ENCODE data around the gene PBX3.

The PBX3 gene

DNA sequence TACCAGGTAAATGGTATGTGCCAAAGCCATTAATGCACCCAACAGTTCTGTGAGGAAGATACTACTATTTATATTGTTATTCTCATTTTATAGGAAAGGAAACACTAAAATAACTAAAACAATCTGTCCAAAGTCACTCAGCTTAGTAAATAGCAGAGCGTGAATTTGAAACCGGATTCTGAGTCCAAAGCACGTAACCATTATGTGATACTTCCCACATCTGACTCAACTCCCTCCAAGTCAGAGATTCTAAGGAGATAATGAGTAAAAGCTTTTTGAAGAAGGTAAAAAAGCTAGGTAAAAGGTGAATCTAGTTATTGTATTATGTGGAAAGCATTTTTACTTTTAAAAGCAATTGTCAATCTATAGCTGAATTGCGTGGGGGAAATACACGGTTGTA lies 208.9 kb downstream of the PBX3 start:
- DNase-seq (ENCODE audit: low read depth, low spot score) = no peak

DNA sequence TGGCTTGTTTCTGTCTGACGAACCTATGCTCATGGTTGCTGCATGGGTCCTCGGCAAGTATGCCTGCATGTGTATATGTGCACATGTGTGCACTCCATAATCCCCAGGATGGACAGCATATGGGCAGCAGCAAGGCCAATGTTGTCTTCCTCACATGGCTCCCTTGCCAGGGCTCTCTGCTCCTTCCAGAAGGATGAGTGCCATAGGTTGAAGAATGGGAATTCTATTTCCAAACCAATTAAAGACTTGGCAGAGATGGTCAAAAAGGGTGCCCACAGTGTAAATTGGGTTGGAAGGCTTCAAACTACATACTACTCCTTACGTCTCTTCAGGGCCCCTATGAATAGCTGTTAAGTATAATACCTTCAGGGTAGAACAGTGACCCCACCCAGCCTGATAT lies 212.1 kb downstream of the PBX3 start:
- no peak for DNase-seq (ENCODE audit: low read depth, low spot score)
- H3K4me3 ChIP-seq (ENCODE audit: low read length) = no peak overlapping the region

More for the DNA sequence above, 208.9 kb downstream of the PBX3 start:
- no peak overlapping the region for H3K4me3 ChIP-seq (ENCODE audit: low read length)

DNA sequence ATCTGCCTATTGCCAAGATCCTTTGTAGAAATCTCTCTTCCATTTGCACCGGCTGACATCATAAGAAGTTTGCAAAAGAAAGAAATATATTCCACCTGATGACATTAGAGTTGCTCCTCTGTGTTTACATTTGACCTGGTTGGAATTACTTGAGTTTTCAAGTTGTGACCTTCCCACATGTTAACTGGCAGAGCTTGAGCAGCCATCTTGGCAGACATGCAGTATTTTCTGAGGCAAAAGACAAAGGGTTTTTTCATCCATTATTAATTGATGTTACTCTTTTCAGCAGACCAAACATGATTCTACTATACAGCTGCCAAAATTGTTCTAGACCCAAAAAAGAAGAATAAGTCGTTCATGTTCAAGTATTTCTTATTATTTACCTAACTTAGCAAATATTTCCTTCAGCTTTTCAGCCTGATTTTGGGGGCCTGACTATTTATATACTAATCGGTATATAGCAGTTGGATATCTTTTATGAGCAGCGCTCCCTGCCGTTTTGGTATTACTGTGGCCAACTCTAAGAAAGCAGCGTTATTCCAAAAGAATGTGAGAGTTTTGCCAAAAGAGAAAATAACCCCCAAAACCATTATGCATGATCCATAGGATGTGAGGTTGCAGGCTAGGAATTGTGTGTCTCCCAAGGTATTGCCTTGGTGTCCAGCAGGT lies 212.9 kb downstream of the PBX3 start:
- DNase-seq (ENCODE audit: low read depth, low spot score) = no peak

DNA sequence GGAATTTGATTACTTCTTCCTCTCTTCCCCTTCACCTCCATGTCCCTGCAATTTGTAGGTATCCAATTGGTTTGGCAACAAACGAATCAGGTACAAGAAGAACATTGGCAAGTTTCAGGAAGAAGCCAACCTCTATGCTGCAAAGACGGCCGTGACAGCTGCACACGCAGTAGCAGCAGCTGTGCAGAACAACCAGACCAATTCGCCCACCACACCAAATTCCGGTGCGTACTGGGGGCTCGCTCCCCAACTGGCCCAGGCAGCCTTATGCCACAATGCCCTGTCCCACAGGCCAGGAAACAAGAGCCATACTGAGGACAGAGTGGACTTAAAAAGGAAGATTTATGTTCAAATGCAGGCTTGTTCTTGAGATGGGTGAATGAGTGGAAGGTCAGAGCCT lies 213.5 kb downstream of the PBX3 start:
- no peak overlapping the region for H3K4me3 ChIP-seq (ENCODE audit: low read length)
- DNase-seq (ENCODE audit: low read depth, low spot score) = no peak

More for the DNA sequence above, 212.9 kb downstream of the PBX3 start:
- H3K4me3 ChIP-seq (ENCODE audit: low read length) = no peak overlapping the region

DNA sequence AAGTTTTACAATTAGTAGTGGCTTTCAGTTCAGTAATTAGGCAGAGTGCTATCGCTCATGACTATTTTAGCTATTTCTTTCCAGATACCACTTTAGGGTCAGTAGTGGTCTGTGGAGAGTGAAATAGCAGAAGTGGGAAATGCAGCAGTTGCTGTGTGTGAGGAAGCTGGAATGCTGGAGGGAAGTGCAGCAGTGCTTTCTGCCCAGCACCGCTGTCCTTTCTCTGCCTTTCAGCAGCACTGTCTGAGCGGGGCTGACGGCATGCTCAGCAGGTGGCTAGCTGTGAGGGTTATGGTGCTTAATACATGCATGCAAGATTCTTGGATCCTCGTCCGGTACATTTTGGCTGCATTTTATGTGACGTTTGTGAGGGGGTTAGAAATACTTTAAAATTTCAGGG lies 213.9 kb downstream of the PBX3 start:
- no peak for DNase-seq (ENCODE audit: low read depth, low spot score)
- no peak overlapping the region for H3K4me3 ChIP-seq (ENCODE audit: low read length)

DNA sequence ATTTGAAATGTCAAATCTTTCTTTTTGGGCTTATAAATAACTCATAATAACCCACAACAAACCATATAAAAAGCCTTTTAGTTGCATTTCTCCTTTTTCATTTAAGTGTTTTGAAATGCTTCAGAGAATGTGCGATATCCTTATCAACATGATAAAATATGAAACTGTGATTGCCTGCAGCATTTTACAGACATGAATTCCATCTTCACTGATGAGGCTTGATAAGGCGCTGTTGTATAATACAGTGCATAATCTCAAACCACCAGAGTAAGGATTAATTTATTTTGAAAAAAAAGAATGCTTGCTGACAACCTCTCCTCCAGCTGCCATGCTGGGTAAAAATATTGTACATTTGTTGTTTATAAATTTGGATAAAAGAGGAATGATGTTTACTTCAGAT lies 216.8 kb downstream of the PBX3 start:
- H3K4me3 ChIP-seq (ENCODE audit: low read length) = no peak overlapping the region
- DNase-seq (ENCODE audit: low read depth, low spot score) = no peak

DNA sequence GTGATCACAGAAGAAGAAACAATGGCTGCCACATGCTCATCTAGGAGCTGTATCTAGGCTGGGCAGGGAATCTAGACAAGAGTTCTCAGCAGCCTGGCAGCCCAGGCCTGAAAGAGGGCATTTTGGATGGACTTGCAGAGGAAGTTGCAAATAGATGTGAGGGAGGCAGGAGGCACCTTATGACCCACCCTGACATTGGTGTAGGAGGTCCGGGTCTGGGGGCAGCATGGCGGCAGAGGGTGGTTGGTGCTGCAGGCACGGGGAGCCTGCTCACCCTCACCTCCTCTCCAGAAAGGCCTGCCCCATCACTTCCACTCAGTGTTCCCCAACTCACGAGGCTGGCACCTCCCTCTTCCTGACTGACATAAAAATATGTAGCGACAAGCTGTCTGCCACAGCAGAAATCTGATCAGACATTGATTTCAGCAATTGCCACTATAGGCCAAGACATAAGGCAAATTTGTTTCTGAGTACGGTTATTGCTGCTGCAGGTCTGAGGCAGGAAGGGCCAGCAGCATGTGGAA lies 217.6 kb downstream of the PBX3 start:
- H3K4me3 ChIP-seq (ENCODE audit: low read length) = no peak overlapping the region
- no peak for DNase-seq (ENCODE audit: low read depth, low spot score)

DNA sequence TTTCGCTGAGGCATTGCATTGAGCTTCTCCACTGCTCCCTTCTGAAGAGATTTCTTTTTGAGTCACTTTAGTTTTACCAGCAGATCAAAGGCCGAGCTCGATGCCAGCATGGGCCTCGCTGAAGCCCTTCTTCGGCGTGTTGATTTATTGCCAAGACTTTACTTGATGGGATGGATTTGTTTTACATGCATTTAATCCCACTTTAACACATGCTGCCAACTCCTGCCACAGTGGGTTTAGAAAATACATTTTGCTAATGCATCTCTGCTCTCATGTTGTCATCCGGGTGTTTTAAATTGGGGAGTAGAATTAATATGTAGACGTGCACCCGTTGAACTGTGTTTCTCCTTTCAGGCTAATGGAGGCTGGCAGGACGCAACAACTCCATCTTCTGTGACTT lies 218.3 kb downstream of the PBX3 start:
- no peak overlapping the region for H3K4me3 ChIP-seq (ENCODE audit: low read length)
- no peak for DNase-seq (ENCODE audit: low read depth, low spot score)

DNA sequence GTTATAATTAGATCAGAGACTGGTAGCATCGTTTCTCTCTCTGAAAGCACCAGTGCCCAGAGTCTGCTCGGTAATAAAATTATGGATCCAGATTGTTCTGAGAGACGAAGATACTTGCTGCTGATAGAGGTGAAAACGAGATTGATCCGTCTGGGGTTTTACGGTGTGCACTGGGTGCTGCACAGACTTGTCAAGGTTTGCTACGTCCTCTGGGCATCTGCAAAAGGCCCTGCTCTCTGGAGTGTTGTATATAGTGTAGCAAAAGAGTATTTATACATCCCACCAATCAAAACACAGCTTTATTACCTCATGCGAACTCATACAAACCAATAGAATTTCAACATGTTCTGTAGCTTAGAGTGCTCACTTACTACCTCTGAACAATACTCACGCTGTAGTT lies 219.3 kb downstream of the PBX3 start:
- no peak overlapping the region for H3K4me3 ChIP-seq (ENCODE audit: low read length)
- no peak for DNase-seq (ENCODE audit: low read depth, low spot score)

DNA sequence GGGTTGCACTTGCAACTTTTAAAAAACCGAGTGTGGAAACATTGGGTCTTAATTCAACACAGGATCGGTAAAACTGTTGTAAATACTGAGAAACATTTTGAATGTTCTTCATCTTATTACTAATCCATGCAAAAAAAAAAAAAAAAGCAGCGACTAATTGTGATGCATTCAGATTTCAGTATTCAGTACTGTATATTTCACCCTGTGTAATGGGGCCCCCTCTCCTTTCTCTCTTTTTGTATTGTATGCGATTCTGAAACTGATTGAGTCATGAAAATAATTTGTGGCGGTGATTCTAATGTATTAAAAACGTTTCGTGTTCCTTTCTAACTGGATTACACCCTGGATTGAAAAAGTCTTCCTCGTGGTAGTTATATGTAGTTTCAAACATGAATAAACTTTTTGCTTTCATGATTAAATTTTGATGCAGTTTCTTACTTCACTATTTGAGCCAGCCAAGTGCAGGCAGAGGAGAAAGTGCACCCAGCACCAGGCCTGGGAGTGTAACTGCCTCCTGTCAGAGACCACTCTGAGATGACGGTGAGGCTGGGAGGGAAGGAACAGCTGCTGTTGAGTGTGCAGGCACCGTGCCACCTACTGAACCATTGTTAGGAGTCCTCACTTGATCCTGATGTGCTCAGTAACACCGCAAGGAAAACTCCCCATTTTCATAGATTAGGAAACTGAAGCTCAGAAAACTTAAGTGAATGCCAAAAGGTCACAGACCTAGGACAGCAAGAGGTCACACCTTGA lies 220.0 kb downstream of the PBX3 start:
- DNase-seq (ENCODE audit: low read depth, low spot score) = no peak

DNA sequence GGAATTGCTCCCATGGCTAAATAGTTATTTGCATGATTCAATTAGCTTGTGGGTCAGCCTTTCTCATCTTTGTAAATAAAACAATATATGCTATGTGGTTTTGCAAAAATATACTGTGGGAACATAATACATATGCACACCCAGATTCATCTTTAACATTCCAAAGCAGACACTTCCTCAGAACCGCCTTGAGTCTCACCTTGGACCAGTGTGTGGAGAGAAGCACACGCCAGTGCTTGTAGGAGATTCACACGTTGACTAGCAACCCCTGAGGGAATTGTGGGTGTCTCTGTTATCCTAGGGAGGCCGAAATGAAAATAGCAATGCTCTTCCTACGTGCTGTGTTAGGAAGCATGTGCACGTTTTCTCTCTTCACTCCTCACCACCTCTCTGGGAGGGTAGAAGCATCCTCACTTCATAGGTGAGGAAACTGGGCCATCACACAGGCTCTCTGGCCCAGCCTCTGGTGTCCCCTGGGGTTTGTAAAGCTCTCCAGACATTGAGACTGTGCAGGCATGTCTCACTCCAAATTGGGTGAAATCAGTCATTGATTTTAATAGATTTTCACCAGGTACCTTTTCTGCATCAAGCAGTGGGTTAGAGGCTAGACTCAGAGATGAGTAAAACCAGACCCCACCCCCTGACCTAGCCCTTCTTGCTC lies 221.7 kb downstream of the PBX3 start:
- H3K4me3 ChIP-seq (ENCODE audit: low read length) = no peak overlapping the region
- DNase-seq (ENCODE audit: low read depth, low spot score) = no peak

More for the DNA sequence above, 220.0 kb downstream of the PBX3 start:
- no peak overlapping the region for H3K4me3 ChIP-seq (ENCODE audit: low read length)

DNA sequence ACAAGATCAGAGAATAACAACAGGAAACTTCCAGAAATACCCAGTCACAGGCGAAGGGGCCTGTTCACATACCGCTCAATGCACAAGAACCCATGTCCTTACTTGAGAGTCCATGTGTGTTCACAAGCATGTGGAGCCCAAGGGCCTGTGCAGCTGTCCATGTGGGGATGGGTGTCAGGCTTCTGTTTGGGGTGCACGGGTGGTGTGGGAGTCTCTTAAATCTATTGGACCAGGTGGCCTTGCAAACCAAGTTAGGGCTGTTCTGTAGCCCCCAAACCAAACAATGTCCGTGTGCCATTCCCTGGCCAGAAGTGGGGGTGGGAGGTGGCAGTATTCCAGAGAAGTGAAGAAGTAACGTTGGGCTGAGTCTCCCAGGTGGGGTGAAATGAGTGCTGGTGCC lies 222.3 kb downstream of the PBX3 start:
- H3K4me3 ChIP-seq (ENCODE audit: low read length) = no peak overlapping the region
- DNase-seq (ENCODE audit: low read depth, low spot score) = no peak

DNA sequence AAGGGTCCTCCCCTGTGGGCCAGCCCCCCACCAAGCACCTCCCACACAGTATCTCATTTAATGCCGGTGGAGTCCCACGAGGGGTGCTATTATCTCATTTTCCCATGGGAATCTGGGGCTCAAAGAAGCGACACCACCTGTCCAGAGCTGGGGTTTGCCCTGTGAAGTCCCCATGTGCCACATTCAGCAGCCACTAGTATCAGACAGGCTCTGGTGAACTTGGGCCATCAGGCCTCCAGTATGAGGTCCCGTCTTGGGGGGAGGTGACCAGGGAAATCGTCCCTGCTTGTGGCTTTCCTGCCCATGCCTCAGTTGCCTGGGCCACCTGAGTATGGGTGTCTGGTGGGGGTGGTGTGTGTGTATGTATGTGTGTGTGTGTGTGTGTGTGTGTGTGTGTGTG lies 222.7 kb downstream of the PBX3 start:
- no peak for DNase-seq (ENCODE audit: low read depth, low spot score)
- H3K4me3 ChIP-seq (ENCODE audit: low read length) = no peak overlapping the region

DNA sequence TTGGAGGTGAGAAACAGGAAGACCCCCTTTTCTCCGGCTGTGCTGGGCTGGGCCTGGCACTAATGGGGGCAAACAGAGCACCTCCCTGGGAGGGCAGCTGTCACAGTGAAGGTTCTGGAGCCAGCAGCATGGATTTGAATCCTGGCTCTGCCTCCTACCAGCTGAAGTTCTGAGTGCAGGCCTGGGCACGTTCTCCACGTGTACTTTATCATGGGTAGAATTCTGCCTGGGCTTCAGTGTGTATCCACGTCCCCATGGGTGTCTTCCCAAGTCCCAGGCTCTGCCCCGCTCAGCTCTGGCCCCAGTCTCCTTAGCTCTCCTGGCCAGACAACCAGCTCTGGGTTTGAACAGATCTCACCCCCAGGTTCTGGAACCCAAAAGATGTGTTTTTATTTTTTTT lies 223.2 kb downstream of the PBX3 start:
- no peak for DNase-seq (ENCODE audit: low read depth, low spot score)
- H3K4me3 ChIP-seq (ENCODE audit: low read length) = no peak overlapping the region

DNA sequence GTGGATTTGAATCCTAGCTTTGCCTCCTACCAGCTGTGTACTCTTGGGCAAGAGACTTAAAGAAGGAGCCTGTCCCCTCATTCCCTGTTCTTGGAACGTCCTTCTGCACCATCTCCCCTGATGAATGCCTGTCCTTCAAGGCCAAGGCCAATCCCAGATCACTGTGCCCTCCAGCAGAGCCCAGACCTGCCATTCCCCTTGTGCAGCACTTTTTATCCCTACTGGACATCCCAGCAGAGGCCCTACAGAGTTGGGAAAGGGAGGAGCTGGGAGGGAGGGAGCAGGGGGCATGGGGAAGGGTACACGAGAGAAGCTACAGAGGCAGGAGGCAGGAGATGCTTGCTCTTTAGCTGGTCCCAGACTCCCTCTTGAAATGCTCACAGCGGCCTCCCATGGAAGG lies 223.9 kb downstream of the PBX3 start:
- no peak for DNase-seq (ENCODE audit: low read depth, low spot score)
- no peak overlapping the region for H3K4me3 ChIP-seq (ENCODE audit: low read length)

DNA sequence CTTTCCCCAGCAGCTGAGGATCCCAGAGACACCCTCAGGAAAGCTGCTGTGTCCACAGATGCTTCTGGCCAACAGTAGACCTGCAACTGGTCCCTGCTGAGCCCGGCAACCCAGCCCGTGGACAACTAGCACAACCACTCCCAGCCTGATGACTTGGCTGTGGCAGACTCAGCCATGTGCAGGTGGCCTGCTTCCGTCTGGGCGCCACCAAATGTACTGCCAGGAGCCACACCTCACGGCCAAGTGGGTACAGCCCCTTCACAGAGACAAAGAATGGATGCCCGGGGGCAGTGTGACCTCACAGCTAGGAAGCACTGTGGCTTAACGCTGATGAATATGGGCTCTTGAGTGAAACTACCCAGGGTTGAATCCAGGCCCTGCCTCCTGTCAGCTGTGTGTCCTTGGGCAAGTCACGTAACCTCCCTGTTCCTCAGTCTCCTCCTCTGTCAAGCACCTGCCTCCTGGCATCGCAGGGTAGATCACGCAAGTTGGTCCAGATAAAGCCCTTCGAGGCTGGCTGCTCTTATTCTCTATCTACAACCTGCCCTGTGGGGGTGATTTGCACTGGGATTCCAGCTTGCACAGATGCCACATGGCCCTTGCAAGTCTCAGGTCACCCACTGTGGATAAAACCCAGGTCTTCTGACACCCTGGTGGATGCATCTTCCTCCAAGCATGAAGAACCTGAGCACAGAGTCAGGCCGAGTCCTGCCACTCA lies 225.0 kb downstream of the PBX3 start:
- no peak for DNase-seq (ENCODE audit: low read depth, low spot score)
- H3K4me3 ChIP-seq (ENCODE audit: low read length) = no peak overlapping the region

DNA sequence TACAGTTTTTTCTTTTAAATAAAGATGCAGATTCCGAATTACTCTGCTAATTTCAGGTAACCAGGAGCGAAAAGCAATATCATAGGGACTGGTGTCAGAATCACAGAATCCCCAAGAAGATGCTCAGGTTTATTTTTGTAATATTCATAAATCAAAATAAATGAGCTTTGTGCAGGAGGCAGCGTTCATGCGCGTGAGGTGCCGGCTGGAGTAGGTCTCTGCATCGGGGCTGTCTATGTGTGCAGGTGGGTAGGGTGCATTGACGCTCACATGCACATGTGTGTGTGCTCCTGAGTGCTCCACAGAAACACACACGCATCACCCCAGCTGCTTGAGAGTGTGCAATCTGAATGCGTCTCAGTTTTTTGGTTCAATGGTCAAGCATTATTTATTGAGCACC lies 226.4 kb downstream of the PBX3 start:
- no peak overlapping the region for H3K4me3 ChIP-seq (ENCODE audit: low read length)
- DNase-seq (ENCODE audit: low read depth, low spot score) = no peak

DNA sequence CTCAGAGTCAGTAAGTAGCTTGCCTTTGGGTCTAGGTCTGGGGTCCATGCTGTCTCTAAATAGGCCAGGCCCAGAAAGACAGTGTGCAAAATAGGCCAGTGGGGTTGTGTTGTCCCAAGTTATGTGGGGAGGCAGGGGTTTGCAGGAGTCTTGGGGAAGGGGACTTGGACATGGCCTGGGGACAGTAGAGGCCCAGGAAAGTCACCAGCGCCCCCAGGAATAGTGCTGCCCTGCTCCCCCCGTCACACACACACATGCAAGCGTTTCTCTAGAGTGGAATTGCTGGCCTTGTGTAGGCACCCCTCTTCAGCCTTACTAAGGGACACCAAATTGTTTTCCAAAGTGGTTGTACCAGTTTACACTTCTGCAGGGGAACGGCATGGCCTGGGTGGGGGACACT lies 227.5 kb downstream of the PBX3 start:
- no peak for DNase-seq (ENCODE audit: low read depth, low spot score)
- no peak overlapping the region for H3K4me3 ChIP-seq (ENCODE audit: low read length)

DNA sequence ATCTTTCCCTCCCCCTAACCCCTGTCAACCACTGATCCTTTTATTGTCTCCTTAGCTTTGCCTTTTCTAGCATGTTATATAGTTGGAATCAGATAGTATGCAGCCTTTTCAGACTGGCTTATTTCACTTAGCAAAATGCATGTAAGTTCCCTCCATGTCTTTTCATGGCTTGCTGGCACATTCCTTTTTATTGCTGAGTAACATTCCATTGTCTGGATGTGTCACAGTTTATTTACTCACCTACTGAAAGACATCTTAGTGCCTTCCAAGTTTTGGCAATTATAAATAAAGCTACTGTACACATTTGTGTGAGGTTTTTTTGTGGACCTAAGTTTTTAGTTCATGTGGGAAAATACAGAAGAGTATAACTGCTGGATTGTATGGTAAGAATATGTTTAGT lies 230.1 kb downstream of the PBX3 start:
- no peak for DNase-seq (ENCODE audit: low read depth, low spot score)
- H3K4me3 ChIP-seq (ENCODE audit: low read length) = no peak overlapping the region

DNA sequence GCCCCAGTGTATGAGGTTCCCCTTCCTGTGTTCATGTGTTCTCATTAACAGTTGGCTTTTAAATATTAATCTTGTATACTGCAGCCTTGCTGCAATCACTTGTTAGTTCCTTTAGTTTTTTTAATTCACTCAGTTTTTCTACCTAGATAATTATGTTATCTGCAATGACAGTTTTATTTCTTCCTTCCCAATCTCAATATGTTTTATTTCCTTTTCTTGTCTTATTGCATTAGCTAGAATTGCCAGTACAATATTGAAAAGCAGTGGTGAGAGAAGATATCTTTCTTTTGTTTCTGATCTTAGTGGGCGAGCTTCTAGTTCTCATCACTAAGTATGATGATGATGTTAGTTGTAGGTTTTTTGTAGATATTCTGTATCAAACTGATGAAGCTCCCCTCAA lies 232.2 kb downstream of the PBX3 start:
- no peak overlapping the region for H3K4me3 ChIP-seq (ENCODE audit: low read length)
- no peak for DNase-seq (ENCODE audit: low read depth, low spot score)

Data from Jurkat, Clone E6-1 (cell line).